IMR-90 (cell line): ENCODE measurements around the gene CES4A. TPM values are rescaled to one million over a fixed set of nuclear protein-coding genes. Genes with fewer than 3 reads are reported as not detected.

Source experiments
- ATAC-seq: fragments of 200-7000 bp; cut with Tn5 transposase; 2 replicates; pipeline ENCODE4 v1.9.1; 2020; ENCODE audit warnings: low read depth, mild to moderate bottlenecking, moderate library complexity
- BruUV-seq: library from RNA; stranded (reverse); fragments of 400-500 nt; replicated peaks from 2 replicates; lab custom pipeline; 2021; lab: Mats Ljungman, UMichigan
- CTCF ChIA-PET: fragments of 300-600 bp; formaldehyde crosslinking; extraction: SDS; loops from one replicate; lab custom pipeline; 2021; ENCODE audit warnings: antibody characterized with exemption; lab: Yijun Ruan, JAX
- POLR2A ChIA-PET: fragments of 300-600 bp; sonication (Branson Sonifier 250); formaldehyde crosslinking; loops from one replicate; lab custom pipeline; 2022; ENCODE audit warnings: antibody characterized with exemption; ENCODE audit not compliant: unreplicated experiment; lab: Charles Lee
- DNase-seq: peaks from one replicate; pipeline ENCODE4 v3.0.0; 2013
- H2AFZ ChIP-seq: replicated peaks from 2 replicates; pipeline ENCODE3; 2013; ENCODE audit warnings: low read length, mild to moderate bottlenecking; ENCODE audit not compliant: poor library complexity
- H2AK5ac ChIP-seq: 2 replicates; pipeline ENCODE4 v1.6.1; 2013; ENCODE audit warnings: low read depth, low read length, inconsistent platforms
- H2AK9ac ChIP-seq: replicated peaks from 2 replicates; pipeline ENCODE3; 2013; ENCODE audit warnings: mild to moderate bottlenecking, low read depth, low read length, moderate library complexity; ENCODE audit not compliant: poor library complexity
- H2BK120ac ChIP-seq: 2 replicates; pipeline ENCODE4 v1.6.1; 2013; ENCODE audit warnings: low read depth, low read length, inconsistent platforms
- H2BK15ac ChIP-seq: 3 replicates; pipeline ENCODE4 v1.6.1; 2013; ENCODE audit warnings: low read depth, low read length, inconsistent platforms
- H2BK20ac ChIP-seq: 2 replicates; pipeline ENCODE4 v1.6.1; 2013; ENCODE audit warnings: low read depth, mild to moderate bottlenecking, inconsistent platforms, low read length, moderate library complexity
- H2BK5ac ChIP-seq: 2 replicates; pipeline ENCODE4 v1.6.1; 2013; ENCODE audit warnings: mild to moderate bottlenecking, low read depth, low read length, inconsistent platforms; ENCODE audit not compliant: poor library complexity, severe bottlenecking
- H3K14ac ChIP-seq: replicated peaks from 2 replicates; pipeline ENCODE4 v1.6.1; 2013; ENCODE audit warnings: low read depth, low read length, inconsistent platforms
- H3K18ac ChIP-seq: 2 replicates; pipeline ENCODE4 v1.6.1; 2013; ENCODE audit warnings: low read depth, low read length, control low read depth
- H3K23ac ChIP-seq: 2 replicates; pipeline ENCODE4 v1.6.1; 2013; ENCODE audit warnings: low read depth, low read length, inconsistent platforms
- H3K27ac ChIP-seq: 2 replicates; pipeline ENCODE4 v1.5.1; 2013; ENCODE audit warnings: mild to moderate bottlenecking, control low read depth, low read length; ENCODE audit not compliant: insufficient read depth
- H3K27me3 ChIP-seq: 2 replicates; pipeline ENCODE4 v1.6.1; 2013; ENCODE audit warnings: low read length; ENCODE audit not compliant: control insufficient read depth, insufficient read depth
- H3K36me3 ChIP-seq: 2 replicates; pipeline ENCODE4 v1.6.1; 2013; ENCODE audit warnings: low read length, mixed read lengths; ENCODE audit not compliant: control insufficient read depth, insufficient read depth
- H3K4ac ChIP-seq: 2 replicates; pipeline ENCODE4 v1.6.1; 2013; ENCODE audit warnings: low read depth, low read length, inconsistent platforms
- H3K4me1 ChIP-seq: 2 replicates; pipeline ENCODE4 v1.6.1; 2013; ENCODE audit warnings: low read length, mixed read lengths; ENCODE audit not compliant: control insufficient read depth, insufficient read depth
- H3K4me2 ChIP-seq: 2 replicates; pipeline ENCODE4 v1.6.1; 2013; ENCODE audit warnings: low read depth, mild to moderate bottlenecking, control low read depth, low read length, moderate library complexity
- H3K4me3 ChIP-seq: 2 replicates; pipeline ENCODE4 v1.5.1; 2013; ENCODE audit warnings: low read depth, mild to moderate bottlenecking, control low read depth, low read length, moderate library complexity; ENCODE audit not compliant: insufficient read depth
- H3K56ac ChIP-seq: 2 replicates; pipeline ENCODE4 v1.6.1; 2013; ENCODE audit warnings: low read length, inconsistent platforms; ENCODE audit not compliant: insufficient read depth; ENCODE audit errors: extremely low read depth
- H3K79me1 ChIP-seq, 2 experiments: 2 replicates each; pipeline ENCODE4 v1.6.1; 2013; ENCODE audit warnings: low read length in 2 of 2, inconsistent platforms in 1 of 2, low read depth in 1 of 2
- H3K9ac ChIP-seq: 2 replicates; pipeline ENCODE4 v1.6.1; 2013; ENCODE audit warnings: low read depth, low read length, control low read depth
- H3K9me1 ChIP-seq: 2 replicates; pipeline ENCODE4 v1.6.1; 2013; ENCODE audit warnings: low read length, inconsistent platforms; ENCODE audit not compliant: insufficient read depth
- H3K9me3 ChIP-seq: 2 replicates; pipeline ENCODE4 v1.6.1; 2013; ENCODE audit warnings: low read length; ENCODE audit not compliant: control insufficient read depth, insufficient read depth
- H4K20me1 ChIP-seq: 2 replicates; pipeline ENCODE4 v1.6.1; 2013; ENCODE audit warnings: low read length, inconsistent platforms; ENCODE audit not compliant: insufficient read depth
- H4K5ac ChIP-seq: 2 replicates; pipeline ENCODE4 v1.6.1; 2013; ENCODE audit warnings: mild to moderate bottlenecking, low read depth, low read length, control low read depth
- H4K8ac ChIP-seq, 2 experiments: 2 replicates each; pipeline ENCODE4 v1.6.1; 2013; ENCODE audit warnings: low read depth in 2 of 2, low read length in 2 of 2, control low read depth in 1 of 2, inconsistent platforms in 1 of 2
- H4K91ac ChIP-seq: 2 replicates; pipeline ENCODE4 v1.6.1; 2013; ENCODE audit warnings: low read depth, low read length, inconsistent platforms; ENCODE audit not compliant: insufficient read depth
- CEBPB ChIP-seq: IDR thresholded peaks from 2 replicates; pipeline ENCODE4 v1.6.1; 2012; ENCODE audit warnings: low read depth, low read length, improper control_type of control experiment
- CHD1 ChIP-seq: IDR thresholded peaks from 2 replicates; pipeline ENCODE4 v1.6.1; 2012; ENCODE audit warnings: low read depth, low read length, improper control_type of control experiment
- MAZ ChIP-seq: IDR thresholded peaks from 2 replicates; pipeline ENCODE4 v1.6.1; 2012; ENCODE audit warnings: low read depth, mild to moderate bottlenecking, low read length, improper control_type of control experiment, moderate library complexity, borderline replicate concordance
- NFE2L2 ChIP-seq: fragments of 150-350 bp; IDR thresholded peaks from 2 replicates; pipeline ENCODE4 v1.6.1; 2016; ENCODE audit warnings: low read depth, mild to moderate bottlenecking, low read length
- POLR2A ChIP-seq: IDR thresholded peaks from 2 replicates; pipeline ENCODE4 v1.6.1; 2012; ENCODE audit warnings: mild to moderate bottlenecking, low read depth, low read length
- RFX5 ChIP-seq: IDR thresholded peaks from 2 replicates; pipeline ENCODE4 v1.8.0; 2012; ENCODE audit warnings: low read depth, mild to moderate bottlenecking, low read length, moderate library complexity
- SMC3 ChIP-seq: fragments of 150-350 bp; IDR thresholded peaks from 2 replicates; pipeline ENCODE4 v1.6.1; 2016; ENCODE audit warnings: low read depth, mild to moderate bottlenecking, antibody characterized with exemption, low read length, moderate library complexity
- WGBS, 2 experiments: methylation state at CpG; one replicate each; pipeline versions ENCODE4 v1.1.5 to v1.1.7; 2013; ENCODE audit warnings: missing lambda C conversion rate in 2 of 2; ENCODE audit not compliant: insufficient read length in 1 of 2; ENCODE audit errors: extremely low coverage in 2 of 2; 5-methylcytosine and 5-hydroxymethylcytosine counted together
- dilution Hi-C: fragments of 300-500 bp; cut with HindIII; formaldehyde crosslinking; loops from one replicate; pipeline ENCODE4 v1.14.3; 2018; ENCODE audit warnings: low sequenced_read_pairs; ENCODE audit not compliant: unreplicated experiment
- in situ Hi-C: fragments of 300-500 bp; cut with MboI; formaldehyde crosslinking; loops from 3 replicates; pipeline ENCODE4 v1.14.3; 2019; ENCODE audit warnings: low sequenced_read_pairs, inconsistent platforms, mixed read lengths
- intact Hi-C: fragments of 100-400 bp; cut with micrococcal nuclease; formaldehyde crosslinking; loops from 2 replicates; pipeline ENCODE4 v1.10.0; 2022
- polyA plus RNA-seq, 3 experiments: library from polyadenylated mRNA; depleted of rRNA; stranded (reverse); fragments of >200 nt; gene quantifications; 2 replicates each; pipeline ENCODE4 v1.2.3, GENCODE V29; 2012; ENCODE audit warnings: low replicate concordance in 1 of 3
- total RNA-seq: library from RNA; depleted of rRNA; stranded (reverse); fragments of >200 nt; gene quantifications from 2 replicates; pipeline ENCODE4 v1.2.3, GENCODE V29; 2012

CES4A gene
- total and polyA plus RNA-seq, 2 of the 4 experiments (the other 2 are of a cell fraction), result 0.72 to 4.7 TPM

DNA sequence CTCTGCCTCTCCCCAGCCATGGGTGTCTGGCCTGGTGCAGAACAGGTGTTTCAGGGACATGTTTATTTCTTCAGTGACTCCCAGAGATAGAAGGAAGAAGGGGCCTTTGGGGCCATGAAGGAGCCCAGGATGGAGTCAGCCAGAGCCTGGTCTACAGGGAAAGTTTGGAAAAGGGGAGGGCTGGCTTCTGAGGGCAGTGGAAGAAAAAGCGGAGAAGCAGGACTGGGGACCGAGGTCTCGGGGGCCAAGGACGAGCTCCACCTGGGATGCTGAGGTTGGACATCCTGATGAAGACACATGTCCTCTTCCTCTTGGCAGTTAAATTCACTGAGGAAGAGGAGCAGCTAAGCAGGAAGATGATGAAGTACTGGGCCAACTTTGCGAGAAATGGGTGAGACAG lies 45.4 kb upstream of the CES4A start:
- Histone ChIP-seq H3K27ac (no peak overlapping the region), H2BK5ac (no peak overlapping the region), H3K79me1 (peaks cover 6 to 32% of the 10 kb centered on the region in 2 experiments), H2AFZ (peak overlapping the region; percentile 35), H4K5ac (no peak overlapping the region), H3K9ac (no peak overlapping the region), H4K20me1 (peaks cover 6% of the 10 kb centered on the region; the same call in 1 of the 2 replicates), H3K27me3 (no peaks in the 10 kb centered on the region), H3K9me1 (peaks cover 7% of the 10 kb centered on the region; the same call in 1 of the 2 replicates), H3K4me2 (no peak overlapping the region), H2AK5ac (no peak overlapping the region), H3K4ac (no peak overlapping the region), H2BK20ac (no peak overlapping the region), H3K23ac (no peak overlapping the region), H2AK9ac (no peak overlapping the region), H3K18ac (no peak overlapping the region), H3K4me1 (0 out of 2 replicates have a peak, but pooled peaks cover 2% of the 10 kb centered on the region), H3K4me3 (no peak overlapping the region), H3K14ac (no peak overlapping the region), H3K36me3 (peaks cover 58% of the 10 kb centered on the region), H4K8ac (no peak overlapping the region), H3K9me3 (no peaks in the 10 kb centered on the region), H4K91ac (no peak overlapping the region), H2BK15ac (no peak overlapping the region), H3K56ac (no peak overlapping the region), H2BK120ac (no peak overlapping the region)
- no peak for DNase-seq
- intact Hi-C loops, result no loop called here
- no TSS peak for BruUV-seq
- no peak for ATAC-seq
- dilution Hi-C loops, result no loop called here
- 95% methylated on average over 3 of the region's 5 CpGs; no CpG with 5 or more reads in 1 of the 2 experiments for WGBS, 2 experiments
- POLR2A ChIA-PET, result no interaction called here
- no peak for TF ChIP-seq MAZ
- no peak for TF ChIP-seq POLR2A
- no peak for TF ChIP-seq CEBPB
- no peak for TF ChIP-seq SMC3
- TF ChIP-seq RFX5, result no peak
- no peak for TF ChIP-seq NFE2L2
- no peak for TF ChIP-seq CHD1
- in situ Hi-C loops, result no loop called here
- CTCF ChIA-PET, result no interaction called here
